Stomach (tissue), 9 donors: ENCODE measurements around the gene ASS1. TPM values are rescaled to one million over a fixed set of nuclear protein-coding genes. Genes with fewer than 3 reads are reported as not detected.

Experiments used
- DNase-seq, 2 donors: peaks; one replicate each; pipeline versions ENCODE4 v3.0.0 to v3.0.0-alpha.2; 2013 to 2019
- H3K27ac ChIP-seq, 5 donors: fragments of 200-600 bp in 4 of 5; sonication (generic) in 4 of 5; one replicate each; pipeline ENCODE4 v1.5.1; 2013 to 2019; ENCODE audit warnings: mild to moderate bottlenecking in 1 of 5, moderate library complexity in 1 of 5
- H3K27me3 ChIP-seq, 3 donors: fragments of 200-600 bp; sonication (generic); one replicate each; pipeline ENCODE4 v1.5.1; 2017 to 2019; ENCODE audit warnings: mixed run types in 1 of 3
- H3K36me3 ChIP-seq, 4 donors: fragments of 200-600 bp; sonication (generic); 1 replicate in 3 of 4; 2 replicates in 1 of 4; pipeline ENCODE4 v1.5.1; 2016 to 2019
- H3K4me1 ChIP-seq, 4 donors: fragments of 200-600 bp; sonication (generic); one replicate each; pipeline ENCODE4 v1.5.1; 2016 to 2019
- H3K4me3 ChIP-seq, 4 donors: fragments of 200-600 bp; sonication (generic) in 3 of 4; one replicate each; pipeline ENCODE4 v1.5.1; 2016 to 2019; ENCODE audit warnings: mild to moderate bottlenecking in 1 of 4
- H3K9me3 ChIP-seq, 4 donors: fragments of 200-600 bp; sonication (generic); one replicate each; pipeline ENCODE4 v1.5.1; 2016 to 2019
- CTCF ChIP-seq, 7 experiments: fragments of 450-650 bp in 4 of 7; fragments of 200-600 bp in 3 of 7; sonication (generic) in 3 of 7; IDR thresholded peaks; one replicate each; pipeline ENCODE4 v1.5.1; 2016 to 2019; ENCODE audit warnings: antibody characterized with exemption in 7 of 7, control low read depth in 2 of 7, mild to moderate bottlenecking in 1 of 7
- EP300 ChIP-seq: sonication (generic); formaldehyde crosslinking; IDR thresholded peaks from one replicate; pipeline ENCODE4 v1.6.1; 2017; ENCODE audit warnings: antibody characterized with exemption
- POLR2A ChIP-seq, 4 donors: fragments of 450-650 bp; IDR thresholded peaks; one replicate each; pipeline ENCODE4 v1.6.1; 2016; ENCODE audit warnings: antibody characterized with exemption in 4 of 4, control low read depth in 2 of 4, mild to moderate bottlenecking in 1 of 4, moderate library complexity in 1 of 4
- POLR2AphosphoS5 ChIP-seq, 3 donors: sonication (generic); formaldehyde crosslinking; IDR thresholded peaks; one replicate each; pipeline ENCODE4 v1.6.1; 2016; ENCODE audit warnings: antibody characterized with exemption in 3 of 3
- WGBS, 5 donors: extraction: QIAGEN DNeasy Blood & Tissue Kit in 3 of 5; methylation state at CpG; one replicate each; pipeline versions ENCODE4 v1.1.5 to v1.1.7; 2013 to 2018; 5-methylcytosine and 5-hydroxymethylcytosine counted together
- intact Hi-C: fragments of 100-400 bp; cut with DNase I; formaldehyde crosslinking; loops from one replicate; pipeline ENCODE4 v1.15.1; 2023; ENCODE audit warnings: low total_unique reads
- polyA plus RNA-seq, 3 donors: library from polyadenylated mRNA; stranded (reverse); fragments of 200-250 nt; gene quantifications; one replicate each; pipeline ENCODE4 v1.2.3, GENCODE V29; 2013
- total RNA-seq, 5 donors: library from RNA; depleted of rRNA; stranded (reverse); fragments of >200 nt; gene quantifications; one replicate each; pipeline versions ENCODE4 v1.1.0 to v1.2.3, GENCODE V29; 2014 to 2016
- donor health status: healthy with polysubstance abuse.
- donor health status: Bipolar disorder and iron deficiency.
- donor health status: healthy.

Gene ASS1
- total and polyA plus RNA-seq, 8 donors: 9.8 to 147 (median 60.1) TPM

GRCh38 chr9:130488621-130489330 lies 44.0 kb downstream of the ASS1 start:
- no peak overlapping the region for H3K27ac ChIP-seq
- intact Hi-C loops: no loop called here
- TF ChIP-seq CTCF (IDR thresholded peaks at IDR 0.05): no peak
- no peak for TF ChIP-seq POLR2AphosphoS5 (IDR thresholded peaks at IDR 0.05)
- no peak for TF ChIP-seq EP300
- no peak for TF ChIP-seq POLR2A (IDR thresholded peaks at IDR 0.05)
- H3K4me3 ChIP-seq: no peak overlapping the region
- no peaks in the 10 kb centered on the region for H3K9me3 ChIP-seq
- H3K4me1 ChIP-seq: no peaks in the 10 kb centered on the region
- no peak for DNase-seq
- 88 to 91% (median 90%) methylated on average over 17 to 18 of the region's 18 CpGs for WGBS, 5 donors
- H3K27me3 ChIP-seq: no peaks in the 10 kb centered on the region
- peaks cover 6 to 85% (median 73%) of the 10 kb centered on the region in 4 donors for H3K36me3 ChIP-seq

DNA sequence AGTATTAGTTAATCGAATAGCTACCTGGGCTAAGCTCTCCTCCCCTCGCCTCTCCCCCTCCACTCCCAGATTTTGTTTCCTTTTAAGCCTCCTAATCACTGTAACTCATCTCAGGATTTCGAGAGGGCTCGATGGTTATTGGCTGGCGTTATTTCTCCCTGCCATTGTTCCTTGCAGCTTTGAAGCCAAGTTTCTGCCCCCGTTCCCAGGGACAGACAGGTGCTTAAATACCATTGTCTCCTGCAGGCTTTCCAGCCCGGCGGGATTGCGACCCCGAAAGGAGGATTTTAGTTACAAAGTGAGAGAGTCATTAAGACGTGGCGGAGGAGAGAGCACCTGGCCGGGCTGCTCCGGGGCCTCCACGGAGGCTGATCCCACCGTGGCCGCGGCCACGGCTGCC lies 46.2 kb downstream of the ASS1 start:
- H3K27me3 ChIP-seq: no peaks in the 10 kb centered on the region
- no peak overlapping the region for H3K4me3 ChIP-seq
- no peak overlapping the region for H3K27ac ChIP-seq
- peaks cover 13 to 85% (median 74%) of the 10 kb centered on the region in 4 donors for H3K36me3 ChIP-seq
- DNase-seq: no peak
- intact Hi-C loops: no loop called here
- H3K4me1 ChIP-seq: no peaks in the 10 kb centered on the region
- TF ChIP-seq EP300 (no peak), POLR2A (IDR thresholded peaks at IDR 0.05) (no peak), CTCF (IDR thresholded peaks at IDR 0.05) (no peak), POLR2AphosphoS5 (IDR thresholded peaks at IDR 0.05) (no peak)
- 78 to 84% (median 83%) methylated on average over 19 of the region's 19 CpGs for WGBS, 5 donors
- H3K9me3 ChIP-seq: peaks cover 4 to 11% (median 8%) of the 10 kb centered on the region in 4 donors

- 94 to 96% (median 95%) methylated on average over 15 of the region's 15 CpGs for WGBS, 5 donors
- DNase-seq: no peak
- H3K9me3 ChIP-seq: peaks cover 4 to 11% (median 8%) of the 10 kb centered on the region in 4 donors
- no peaks in the 10 kb centered on the region for H3K27me3 ChIP-seq
- H3K27ac ChIP-seq: no peak overlapping the region
- H3K4me1 ChIP-seq: no peaks in the 10 kb centered on the region
- TF ChIP-seq EP300 (no peak), CTCF (IDR thresholded peaks at IDR 0.05) (no peak), POLR2A (IDR thresholded peaks at IDR 0.05) (no peak), POLR2AphosphoS5 (IDR thresholded peaks at IDR 0.05) (no peak)
- H3K4me3 ChIP-seq: no peak overlapping the region
- peaks cover 13 to 85% (median 72%) of the 10 kb centered on the region in 4 donors for H3K36me3 ChIP-seq
- intact Hi-C loops: no loop called here
Observed at GRCh38 chr9:130491830-130492482, 47.2 kb downstream of the ASS1 start.

DNA sequence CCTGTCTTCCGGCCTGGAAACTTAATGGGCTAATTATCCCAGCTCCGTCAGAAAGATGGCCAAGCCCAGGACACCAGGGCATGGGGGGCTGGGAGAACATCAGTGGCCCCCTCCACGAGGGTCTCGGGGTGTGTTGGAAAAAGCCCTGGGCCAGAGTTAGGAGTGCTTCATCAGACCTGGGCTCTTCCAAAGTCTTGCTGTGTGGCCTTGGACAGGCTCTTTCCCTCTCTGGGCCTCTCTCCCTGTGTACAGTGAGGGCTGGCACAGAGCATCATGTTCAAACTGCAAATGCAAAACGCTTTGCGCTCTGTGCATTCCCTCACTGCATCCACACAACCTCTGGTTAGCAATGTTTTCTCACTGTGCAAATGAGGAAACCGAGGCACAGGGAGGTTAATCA lies 48.3 kb downstream of the ASS1 start:
- Histone ChIP-seq H3K27me3 (no peaks in the 10 kb centered on the region), H3K36me3 (peaks cover 13 to 93% (median 81%) of the 10 kb centered on the region in 4 donors), H3K4me3 (no peak overlapping the region), H3K4me1 (no peaks in the 10 kb centered on the region), H3K27ac (no peak overlapping the region), H3K9me3 (peaks cover 4 to 11% (median 8%) of the 10 kb centered on the region in 4 donors)
- TF ChIP-seq POLR2AphosphoS5 (IDR thresholded peaks at IDR 0.05): no peak
- intact Hi-C loops: no loop called here
- DNase-seq: no peak
- 86 to 93% (median 92%) methylated on average over 4 to 7 of the region's 7 CpGs for WGBS, 5 donors
